Occipital lobe (tissue), 2 donors: ENCODE results near the gene DIP2A. TPM values are rescaled to one million over a fixed set of nuclear protein-coding genes. Genes with fewer than 3 reads are reported as not detected.
"Not testable (repeated sequence)": the region's sequence is repeated elsewhere in the genome, so short reads cannot be mapped to it uniquely, and the experiment has no call there.

Source experiments
- DNase-seq: peaks from one replicate; lab custom pipeline; 2025; lab: John Stamatoyannopoulos, UW
- total RNA-seq: library from RNA; depleted of rRNA; stranded (reverse); fragments of >200 nt; gene quantifications from one replicate; pipeline ENCODE4 v1.2.3, GENCODE V29; 2014

The DIP2A gene
- total RNA-seq, 1 donor from 2014 or later = 26.8 TPM

GRCh38 chr21:46556802-46557201 lies 98.1 kb downstream of the DIP2A start:
- DNase-seq = no peak

GRCh38 chr21:46557469-46557868 lies 98.8 kb downstream of the DIP2A start:
- DNase-seq = no peak

GRCh38 chr21:46557919-46558392 lies 99.3 kb downstream of the DIP2A start:
- DNase-seq = no peak

DNA sequence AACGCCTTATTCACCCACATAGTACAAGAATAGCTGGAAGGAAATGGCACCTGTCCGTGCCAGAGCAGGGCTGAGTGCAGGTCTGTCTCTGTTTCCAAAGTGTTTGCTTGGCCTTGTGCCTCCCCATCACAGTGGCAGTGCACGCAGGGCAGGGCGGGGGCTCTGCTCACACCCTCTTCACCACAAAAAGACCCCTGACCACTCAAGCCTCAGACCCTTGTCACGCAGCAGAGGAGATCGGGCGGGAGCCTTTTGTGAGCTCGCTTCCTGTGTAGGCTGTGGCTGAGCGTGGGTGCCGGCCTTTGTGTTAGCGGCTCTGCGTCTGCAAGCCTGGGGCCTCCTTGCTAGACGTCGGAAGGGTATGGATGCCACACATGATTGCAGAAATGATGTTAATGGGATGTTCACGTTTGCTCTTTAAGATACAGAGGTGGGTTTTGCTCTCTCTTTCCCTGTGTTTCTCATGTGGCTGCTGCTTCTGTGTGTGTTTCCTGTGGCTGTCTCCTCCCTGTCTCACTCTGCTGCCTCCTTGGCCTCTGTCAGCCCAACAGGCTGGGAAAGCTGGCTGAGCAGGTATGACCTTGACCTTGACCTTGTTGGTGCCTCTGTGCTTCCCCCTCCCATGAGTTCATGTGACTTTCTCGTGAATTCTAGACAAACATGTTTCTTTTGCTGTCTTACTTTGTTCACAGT lies 100.7 kb downstream of the DIP2A start:
- no peak for DNase-seq

DNA sequence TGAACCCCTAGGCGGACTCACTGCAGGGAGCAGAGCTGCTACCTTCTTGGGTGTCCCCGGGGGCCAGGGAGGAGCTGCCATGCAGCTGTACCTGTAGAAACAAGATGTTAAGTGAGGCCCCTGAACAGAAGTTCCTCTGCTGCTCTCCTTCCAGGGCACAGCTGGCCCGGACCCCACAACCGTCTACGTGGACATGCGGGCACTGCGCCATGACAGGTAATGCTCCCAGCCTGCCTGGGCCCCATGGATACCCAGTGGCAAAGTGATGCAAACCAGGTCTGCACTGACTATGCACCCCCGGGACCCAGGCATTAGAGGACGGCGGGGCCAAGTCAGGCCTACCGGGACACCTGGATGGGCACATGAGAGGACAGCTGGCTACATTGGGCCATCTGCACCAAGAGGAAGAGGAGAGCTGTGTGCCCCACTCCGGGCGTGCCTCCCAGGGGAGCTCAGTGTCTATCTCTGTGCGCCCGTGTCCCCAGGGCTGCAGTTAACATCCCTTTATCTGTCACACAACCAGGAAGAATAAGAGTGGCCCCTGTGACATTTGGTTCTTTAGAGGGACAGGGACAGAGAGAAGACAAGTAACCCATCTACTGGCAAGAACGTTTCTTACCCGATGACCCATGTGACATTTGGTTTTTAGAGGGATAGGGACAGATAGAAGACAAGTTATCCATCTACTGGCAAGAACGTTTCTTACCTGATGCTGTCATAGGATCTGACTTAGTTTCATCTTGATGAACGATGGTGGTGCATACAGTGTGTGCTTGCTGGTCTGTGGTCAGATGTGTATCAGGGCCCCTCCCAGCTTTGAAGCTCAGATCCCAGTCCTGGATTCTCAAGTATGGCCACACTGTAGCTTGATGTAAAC lies 102.1 kb downstream of the DIP2A start:
- no peak for DNase-seq

GRCh38 chr21:46561445-46562090 lies 102.9 kb downstream of the DIP2A start:
- no peak for DNase-seq

- DNase-seq = no peak
These were observed 103.8 kb downstream of the DIP2A start for GRCh38 chr21:46562472-46562871.

GRCh38 chr21:46562964-46563607 lies 104.4 kb downstream of the DIP2A start:
- DNase-seq = no peak

- DNase-seq = no peak
These were observed 105.7 kb downstream of the DIP2A start for GRCh38 chr21:46564391-46564790.

DNA sequence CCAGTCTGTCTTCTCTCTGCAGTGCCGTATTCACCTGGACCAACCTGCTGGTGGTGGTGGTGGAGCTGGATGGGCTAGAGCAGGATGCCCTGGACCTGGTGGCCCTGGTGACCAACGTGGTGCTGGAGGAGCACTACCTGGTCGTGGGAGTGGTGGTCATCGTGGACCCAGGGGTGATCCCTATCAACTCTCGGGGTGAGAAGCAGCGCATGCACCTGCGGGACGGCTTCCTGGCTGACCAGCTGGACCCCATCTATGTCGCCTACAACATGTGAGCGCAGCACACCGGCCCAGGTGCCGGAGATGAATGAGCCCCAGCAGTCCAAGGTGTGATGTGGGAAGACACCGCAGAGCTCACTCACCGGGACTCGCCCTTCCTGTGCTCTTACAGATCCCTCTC lies 108.7 kb downstream of the DIP2A start:
- no peak for DNase-seq

DNA sequence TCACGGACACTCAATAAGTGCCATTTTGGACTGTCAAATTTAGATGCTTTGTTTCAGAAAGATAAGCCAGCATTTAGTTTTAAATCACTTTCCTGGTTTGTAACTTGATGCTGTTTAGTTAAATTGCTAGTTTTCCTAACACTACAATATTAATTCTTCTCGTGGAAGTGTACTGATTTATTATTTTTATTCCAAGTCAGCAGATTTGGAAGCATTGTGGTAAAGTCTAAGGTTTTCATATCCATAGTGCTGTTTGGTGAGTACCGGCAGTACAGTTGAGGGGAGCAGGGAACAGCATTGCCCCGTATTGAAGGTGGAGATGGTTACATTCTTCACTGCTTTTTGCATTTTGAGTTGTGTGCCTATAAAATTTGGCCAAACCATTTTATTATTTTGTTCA lies 109.9 kb downstream of the DIP2A start:
- no peak for DNase-seq

DNA sequence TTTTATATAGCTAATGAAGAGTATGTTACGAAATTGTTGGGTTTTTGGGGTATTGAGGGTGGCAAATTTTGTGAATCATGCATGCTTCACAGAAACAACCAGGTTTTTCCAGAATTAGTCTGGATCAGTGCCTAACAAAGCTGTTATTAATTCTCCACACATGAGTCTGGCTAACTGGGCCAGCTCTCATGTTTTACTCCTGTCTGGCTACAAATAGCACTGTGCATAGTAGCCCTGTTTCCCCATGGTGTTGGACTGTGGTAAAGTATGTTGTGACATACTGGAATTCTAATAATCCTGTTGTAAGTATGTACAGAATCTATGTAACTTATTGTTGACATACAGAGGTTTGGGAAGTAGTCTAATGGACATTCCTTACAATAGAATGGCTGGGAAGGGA lies 110.4 kb downstream of the DIP2A start:
- DNase-seq = no peak

- no peak for DNase-seq
These were observed 111.4 kb downstream of the DIP2A start for GRCh38 chr21:46570119-46570518.

DNA sequence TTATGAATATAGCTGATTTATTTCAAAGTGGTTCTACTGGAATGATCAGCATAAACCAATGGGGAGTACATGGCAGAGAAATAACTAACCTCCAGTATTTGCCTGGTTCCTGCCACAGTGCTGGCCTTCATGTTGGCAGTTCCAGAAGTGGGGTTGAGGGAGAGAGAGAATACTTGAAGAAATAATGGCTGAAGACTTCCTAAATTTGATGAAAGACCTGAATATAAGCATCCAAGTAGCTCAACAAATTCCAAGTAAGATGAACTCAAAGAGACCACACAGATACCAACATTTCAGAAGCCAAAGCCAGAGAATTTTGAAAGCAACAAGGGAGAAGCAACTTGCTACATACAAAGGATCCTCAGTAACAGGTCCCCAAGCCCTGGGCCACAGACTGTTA lies 111.9 kb downstream of the DIP2A start:
- no peak for DNase-seq

DNA sequence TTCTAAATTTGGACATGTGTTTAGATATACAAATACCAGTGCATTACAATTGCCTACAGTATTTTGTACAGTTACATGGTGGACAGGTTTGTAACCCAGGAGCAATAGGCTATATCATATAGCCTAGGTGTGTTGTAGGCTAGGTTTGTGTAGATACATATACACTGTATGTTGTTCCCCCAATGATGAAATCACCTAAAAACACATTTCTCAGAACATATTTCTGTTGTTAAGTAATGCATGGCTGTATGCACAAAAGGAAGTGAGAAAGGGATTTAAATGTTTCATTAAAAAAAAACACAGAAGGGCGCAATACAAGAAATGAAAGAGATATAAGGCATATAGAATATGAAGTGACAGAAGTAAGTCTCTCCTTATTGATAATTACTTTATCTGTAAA lies 114.2 kb downstream of the DIP2A start:
- no peak for DNase-seq

GRCh38 chr21:46577786-46578185 lies 119.1 kb downstream of the DIP2A start:
- DNase-seq = not testable (repeated sequence)

DNA sequence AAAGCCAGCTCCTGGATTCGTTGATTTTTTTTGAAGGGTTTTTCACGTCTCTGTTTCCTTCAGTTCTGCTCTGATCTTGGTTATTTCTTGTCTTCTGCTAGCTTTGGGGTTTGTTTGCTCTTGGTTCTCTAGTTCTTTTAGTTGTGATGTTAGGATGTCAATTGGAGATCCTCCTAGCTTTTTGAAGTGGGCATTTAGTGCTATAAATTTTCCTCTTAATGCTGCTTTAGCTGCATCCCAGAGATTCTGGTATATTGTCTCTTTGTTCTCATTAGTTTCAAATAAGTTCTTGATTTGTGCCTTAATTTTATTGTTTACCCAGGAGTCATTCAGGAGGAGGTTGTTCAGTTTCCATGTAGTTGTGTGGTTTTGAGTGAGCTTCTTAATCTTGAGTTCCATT lies 120.7 kb downstream of the DIP2A start:
- not testable (repeated sequence) for DNase-seq

DNA sequence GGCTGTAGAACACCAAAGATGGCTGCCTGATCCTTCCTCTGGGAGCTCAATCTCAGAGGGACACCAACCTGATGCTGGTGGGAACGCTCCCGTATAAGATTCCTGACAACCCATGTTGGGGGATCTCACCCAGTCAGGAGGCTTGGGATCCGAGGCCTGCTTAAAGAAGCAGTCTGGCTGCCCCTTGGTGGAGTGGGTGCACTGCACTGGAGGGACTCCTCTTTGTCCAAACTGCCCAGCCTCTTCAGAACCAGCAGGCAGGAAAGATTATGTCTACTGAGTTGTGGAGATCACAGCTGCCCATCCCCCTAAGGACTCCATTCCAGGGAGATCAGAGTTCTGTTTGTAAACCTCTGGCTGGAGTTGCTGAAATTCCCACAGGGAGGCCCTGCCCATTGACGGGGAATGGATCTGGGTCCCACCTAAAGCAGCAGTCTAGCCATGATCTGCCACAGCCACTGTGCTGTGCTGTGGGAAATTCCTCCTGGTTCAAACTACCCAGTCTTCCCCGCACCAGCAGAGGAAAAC lies 123.2 kb downstream of the DIP2A start:
- no peak for DNase-seq

DNA sequence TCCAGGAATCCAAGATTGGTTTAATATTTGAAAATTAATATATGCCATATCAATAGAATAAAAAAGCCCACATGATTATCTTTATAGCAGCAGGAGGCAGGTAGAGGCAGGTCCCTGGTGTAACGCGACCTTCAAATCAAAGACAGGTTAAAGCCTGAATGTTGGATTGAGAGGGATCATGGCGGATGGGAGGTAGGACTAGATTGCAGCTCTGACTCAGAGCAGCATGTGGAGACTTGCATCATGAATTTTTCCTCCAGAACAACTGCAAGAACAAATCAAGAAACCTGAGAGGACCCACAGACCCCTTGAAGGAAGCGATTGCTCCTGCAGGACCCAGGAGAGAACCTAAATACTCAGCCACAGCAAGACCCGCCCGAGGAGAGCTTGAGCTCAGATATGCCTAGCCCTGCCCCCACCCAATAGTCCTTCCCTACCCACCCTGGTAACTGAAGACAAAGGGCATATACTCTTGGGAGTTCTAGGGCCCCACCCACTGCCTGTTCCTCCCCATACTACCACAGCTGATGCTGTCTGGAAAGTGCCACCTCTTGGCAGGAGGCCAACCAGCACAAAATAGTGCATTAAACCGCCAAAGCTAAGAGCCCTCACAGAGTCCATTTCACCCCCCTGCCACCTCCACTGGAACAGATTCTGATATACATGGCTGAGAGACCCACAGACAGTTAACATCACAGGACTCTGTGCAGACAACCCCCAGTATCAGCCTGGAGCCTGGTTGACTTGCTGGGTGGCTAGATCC lies 126.7 kb downstream of the DIP2A start:
- DNase-seq = no peak

DNA sequence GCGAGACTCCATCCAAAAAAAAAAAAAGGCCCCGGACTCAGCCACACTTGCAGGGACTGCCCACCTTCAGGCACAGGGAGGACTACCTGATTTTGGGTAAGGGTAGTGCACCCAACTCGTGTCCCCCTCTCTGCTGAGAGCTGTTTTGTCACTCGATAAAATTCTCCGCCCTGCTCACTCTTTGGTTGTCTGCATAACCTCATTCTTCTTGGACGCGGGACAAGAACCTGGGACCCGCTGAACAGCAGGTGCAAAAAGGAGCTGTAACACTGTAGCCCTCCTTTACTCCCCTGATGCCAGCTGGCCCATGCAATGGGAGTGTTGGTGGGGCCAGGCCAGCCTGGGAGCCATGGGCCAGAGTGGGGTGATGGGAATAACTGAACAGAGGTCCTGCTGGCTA lies 135.6 kb downstream of the DIP2A start:
- DNase-seq = no peak

DNA sequence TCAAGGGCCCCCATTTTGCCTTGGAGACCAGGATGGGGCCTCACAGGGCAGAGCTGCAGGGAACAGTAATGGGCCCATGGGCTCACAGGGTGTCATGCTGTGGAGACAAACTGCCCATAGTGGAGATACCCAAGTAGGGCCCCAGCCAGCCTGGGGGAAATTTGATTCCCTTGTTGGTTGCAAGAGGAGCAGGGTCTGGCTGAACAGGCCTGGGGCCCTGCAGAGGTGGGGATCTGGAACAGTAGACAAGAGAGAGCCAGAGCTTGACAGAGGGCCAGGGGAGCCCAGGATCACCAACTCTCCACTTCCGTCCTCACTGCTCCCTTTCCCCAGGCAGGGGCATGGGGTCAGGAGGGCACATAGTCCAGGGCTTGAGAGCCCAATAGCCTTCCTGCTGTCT lies 137.5 kb downstream of the DIP2A start:
- DNase-seq = no peak
